BE2C (cell line): ENCODE results near the gene SCAND1.

Experiments used
- DNase-seq: peaks from one replicate; pipeline ENCODE4 v3.0.0-alpha.2; 2020
- H3K27me3 ChIP-seq: fragments of 250-450 bp; sonication (Bioruptor Pico); 2 replicates; pipeline ENCODE4 v1.5.1; 2020; ENCODE audit warnings: mild to moderate bottlenecking
- H3K36me3 ChIP-seq: fragments of 250-450 bp; sonication (Bioruptor Pico); 2 replicates; pipeline ENCODE4 v1.5.1; 2020; ENCODE audit warnings: mild to moderate bottlenecking
- H3K4me1 ChIP-seq: fragments of 250-450 bp; sonication (Bioruptor Pico); 2 replicates; pipeline ENCODE4 v1.5.1; 2020
- H3K4me3 ChIP-seq: 2 replicates; pipeline ENCODE4 v1.5.1; 2011; ENCODE audit warnings: low read depth, low read length
- H3K9me3 ChIP-seq: fragments of 250-450 bp; sonication (Bioruptor Pico); 2 replicates; pipeline ENCODE4 v1.5.1; 2020
- TF ChIP-seq, protein P1 (sequence below): IDR thresholded peaks from 2 replicates; pipeline ENCODE4 v1.5.1; 2012; ENCODE audit warnings: mild to moderate bottlenecking, low read depth, low read length

SCAND1 gene

DNA sequence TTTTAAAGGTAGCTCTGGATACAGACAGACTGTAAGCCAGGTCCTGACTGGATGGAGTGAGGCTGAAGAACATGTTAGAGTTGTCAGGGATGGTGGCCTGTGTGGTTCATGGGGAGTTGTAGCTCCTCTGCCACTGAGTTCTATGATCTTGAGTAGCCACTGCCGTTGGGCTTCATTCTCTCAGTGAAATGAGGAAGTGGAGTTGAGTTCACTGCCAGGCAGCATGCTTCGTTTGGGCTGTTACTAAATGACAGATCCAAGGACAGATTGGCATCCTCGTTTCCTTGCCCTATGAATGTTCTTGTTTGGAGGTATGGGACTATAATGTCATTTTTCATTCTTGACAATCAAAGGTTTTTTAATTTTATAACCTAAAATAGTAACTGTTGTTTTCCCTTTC is 37.2 kb downstream of the SCAND1 start:
- no peak overlapping the region for H3K4me3 ChIP-seq
- no peaks in the 10 kb centered on the region for H3K27me3 ChIP-seq
- TF ChIP-seq, protein P1, sequence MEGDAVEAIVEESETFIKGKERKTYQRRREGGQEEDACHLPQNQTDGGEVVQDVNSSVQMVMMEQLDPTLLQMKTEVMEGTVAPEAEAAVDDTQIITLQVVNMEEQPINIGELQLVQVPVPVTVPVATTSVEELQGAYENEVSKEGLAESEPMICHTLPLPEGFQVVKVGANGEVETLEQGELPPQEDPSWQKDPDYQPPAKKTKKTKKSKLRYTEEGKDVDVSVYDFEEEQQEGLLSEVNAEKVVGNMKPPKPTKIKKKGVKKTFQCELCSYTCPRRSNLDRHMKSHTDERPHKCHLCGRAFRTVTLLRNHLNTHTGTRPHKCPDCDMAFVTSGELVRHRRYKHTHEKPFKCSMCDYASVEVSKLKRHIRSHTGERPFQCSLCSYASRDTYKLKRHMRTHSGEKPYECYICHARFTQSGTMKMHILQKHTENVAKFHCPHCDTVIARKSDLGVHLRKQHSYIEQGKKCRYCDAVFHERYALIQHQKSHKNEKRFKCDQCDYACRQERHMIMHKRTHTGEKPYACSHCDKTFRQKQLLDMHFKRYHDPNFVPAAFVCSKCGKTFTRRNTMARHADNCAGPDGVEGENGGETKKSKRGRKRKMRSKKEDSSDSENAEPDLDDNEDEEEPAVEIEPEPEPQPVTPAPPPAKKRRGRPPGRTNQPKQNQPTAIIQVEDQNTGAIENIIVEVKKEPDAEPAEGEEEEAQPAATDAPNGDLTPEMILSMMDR = no peak
- DNase-seq = no peak
- H3K36me3 ChIP-seq = peaks cover 30% of the 10 kb centered on the region
- no peaks in the 10 kb centered on the region for H3K9me3 ChIP-seq
- H3K4me1 ChIP-seq = no peaks in the 10 kb centered on the region

DNA sequence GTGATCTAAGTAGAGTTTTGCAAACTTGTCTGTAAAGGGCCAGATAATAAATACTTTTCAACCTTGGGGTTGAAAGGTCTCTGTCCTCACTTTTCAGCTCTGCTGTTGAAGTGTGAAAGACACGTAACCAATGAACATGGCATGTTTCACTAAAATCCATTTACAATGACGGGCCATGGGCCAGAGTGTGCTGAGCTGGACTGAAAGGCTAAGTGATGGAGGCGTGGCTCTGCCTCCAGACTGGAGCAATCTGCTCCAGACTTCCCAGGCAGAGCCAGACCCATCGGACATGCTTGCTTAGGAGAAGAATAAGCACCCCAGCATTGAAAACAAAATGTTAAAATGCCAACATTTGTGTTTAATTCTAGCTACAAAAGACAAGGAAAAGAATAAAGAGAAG is 41.4 kb downstream of the SCAND1 start:
- Histone ChIP-seq H3K9me3 (no peaks in the 10 kb centered on the region), H3K4me1 (no peaks in the 10 kb centered on the region), H3K27me3 (no peaks in the 10 kb centered on the region), H3K36me3 (peaks cover 24% of the 10 kb centered on the region), H3K4me3 (no peak overlapping the region)
- no peak for DNase-seq
- TF ChIP-seq, protein P1 = no peak

DNA sequence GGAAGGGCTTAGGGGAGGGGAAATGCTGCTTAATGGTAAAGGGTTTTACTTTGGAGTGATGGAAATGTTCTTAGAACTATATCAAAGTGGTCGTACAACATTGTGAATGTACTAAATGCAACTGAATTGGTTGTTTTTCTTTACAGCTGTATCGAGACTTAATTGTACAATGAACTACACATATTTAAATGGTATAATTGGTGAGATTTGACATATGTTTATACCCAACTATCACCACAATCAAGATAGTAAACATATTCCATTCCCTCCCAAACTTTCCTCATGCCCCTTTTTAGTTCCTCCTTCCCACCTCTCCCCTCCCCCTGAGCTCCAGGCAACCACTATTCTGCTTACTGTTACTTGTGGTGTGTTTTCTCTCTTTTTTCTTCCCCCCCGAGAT is 44.0 kb downstream of the SCAND1 start:
- TF ChIP-seq, protein P1 = no peak

DNA sequence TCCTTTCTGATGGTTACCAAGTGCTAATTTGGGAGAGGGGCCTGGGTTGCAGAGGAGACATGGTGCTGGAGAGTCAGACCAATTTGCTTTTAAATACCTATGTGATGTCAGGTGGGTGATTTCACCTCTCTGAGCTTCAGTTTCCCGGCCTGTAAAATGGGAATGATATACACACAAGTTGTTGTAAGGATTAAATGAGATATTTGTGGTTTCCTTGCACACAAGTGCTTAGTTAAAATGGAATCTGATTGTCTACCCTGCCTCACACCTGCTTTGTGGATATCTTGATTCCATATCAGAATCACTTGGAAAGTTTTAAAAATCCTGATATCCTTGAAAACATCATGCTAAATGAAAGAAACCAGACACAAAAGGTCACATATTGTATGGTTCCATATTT is 44.5 kb downstream of the SCAND1 start:
- Histone ChIP-seq H3K9me3 (no peaks in the 10 kb centered on the region), H3K4me3 (no peak overlapping the region), H3K4me1 (peaks cover 3% of the 10 kb centered on the region; the same call in 1 of the 2 replicates), H3K27me3 (no peaks in the 10 kb centered on the region), H3K36me3 (peaks cover 14% of the 10 kb centered on the region)
- TF ChIP-seq, protein P1 = no peak
- no peak for DNase-seq

More for the DNA sequence above, 44.0 kb downstream of the SCAND1 start:
- no peak for DNase-seq
- peaks cover 11% of the 10 kb centered on the region for H3K36me3 ChIP-seq
- H3K4me1 ChIP-seq = peaks cover 3% of the 10 kb centered on the region; the same call in 1 of the 2 replicates
- H3K27me3 ChIP-seq = no peaks in the 10 kb centered on the region
- H3K9me3 ChIP-seq = no peaks in the 10 kb centered on the region
- no peak overlapping the region for H3K4me3 ChIP-seq

DNA sequence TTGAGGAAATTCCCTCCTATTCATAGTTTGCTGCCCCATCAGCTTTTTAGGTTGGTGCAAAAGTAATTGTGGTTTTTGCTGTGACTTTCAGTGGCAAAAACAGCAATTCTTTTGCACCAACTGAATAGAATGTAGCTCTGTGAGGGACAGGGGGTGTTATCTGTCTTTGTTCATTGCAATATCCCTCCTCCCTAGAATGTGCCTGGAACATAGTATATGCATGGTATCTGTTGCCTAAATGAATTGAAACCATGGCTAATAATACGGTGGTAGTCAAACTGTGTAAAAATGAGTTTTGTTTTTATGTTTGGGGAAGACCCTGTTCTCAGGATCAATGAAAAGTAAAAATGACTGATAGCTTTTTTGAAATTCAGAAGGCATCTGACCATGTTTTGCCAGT is 45.1 kb downstream of the SCAND1 start:
- no peaks in the 10 kb centered on the region for H3K27me3 ChIP-seq
- DNase-seq = no peak
- H3K9me3 ChIP-seq = no peaks in the 10 kb centered on the region
- peaks cover 10% of the 10 kb centered on the region for H3K36me3 ChIP-seq
- H3K4me1 ChIP-seq = peaks cover 3% of the 10 kb centered on the region; the same call in 1 of the 2 replicates
- TF ChIP-seq, protein P1 = no peak
- H3K4me3 ChIP-seq = no peak overlapping the region

DNA sequence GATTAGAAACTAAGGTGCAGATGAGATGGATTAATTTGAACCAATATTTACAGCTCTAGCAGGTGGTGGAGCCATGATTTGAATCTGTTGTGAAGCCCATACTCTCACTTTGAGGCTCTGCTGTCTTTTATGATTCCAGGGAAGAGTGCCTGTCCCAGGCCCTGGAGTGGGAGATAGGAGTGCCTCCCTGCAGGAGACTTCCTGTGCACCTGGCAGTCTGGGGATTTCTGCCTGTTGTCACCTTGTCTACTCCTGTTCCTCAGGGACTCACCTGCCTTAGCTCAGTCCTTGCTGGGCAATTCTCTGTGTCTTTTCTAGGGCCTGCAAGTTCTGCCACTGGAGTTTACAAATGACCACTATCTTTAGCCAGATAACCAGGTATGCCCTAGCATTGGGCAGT is 46.3 kb downstream of the SCAND1 start:
- peaks cover 3% of the 10 kb centered on the region; the same call in 1 of the 2 replicates for H3K4me1 ChIP-seq
- H3K36me3 ChIP-seq = peaks cover 8% of the 10 kb centered on the region; the same call in 1 of the 2 replicates
- no peak for DNase-seq
- H3K27me3 ChIP-seq = no peaks in the 10 kb centered on the region
- TF ChIP-seq, protein P1 = no peak
- H3K4me3 ChIP-seq = no peak overlapping the region
- no peaks in the 10 kb centered on the region for H3K9me3 ChIP-seq
